Urinary bladder (tissue), 2 donors: ENCODE data around the gene MLNR. TPM values are rescaled to one million over a fixed set of nuclear protein-coding genes. Genes with fewer than 3 reads are reported as not detected.

Experiments used
- polyA plus RNA-seq: library from polyadenylated mRNA; stranded (reverse); fragments of 200-250 nt; gene quantifications from one replicate; pipeline ENCODE4 v1.2.3, GENCODE V29; 2013
- small RNA-seq: library from RNA; depleted of rRNA; stranded (forward); fragments of <200 nt; gene quantifications from one replicate; pipeline ENCODE3, GENCODE V24; 2014
- total RNA-seq: library from RNA; depleted of rRNA; stranded (reverse); fragments of >200 nt; gene quantifications from one replicate; pipeline ENCODE4 v1.2.3, GENCODE V29; 2014
- donor health status: healthy.

Gene MLNR
- total and polyA plus RNA-seq, 2 donors, result not detected

Small RNAs within 50 kb of the gene (small RNA-seq; reads per million reads assigned to genes)
- gene COX7CP1, result not detected

Other genes with a start within 250 kb of the MLNR start
- 109 TPM for gene FNDC3A, start 244.4 kb upstream of the MLNR start, total RNA-seq
- 25.4 TPM for gene FNDC3A, start 244.4 kb upstream of the MLNR start, polyA plus RNA-seq
- gene CDADC1, start 27.6 kb downstream of the MLNR start, total RNA-seq, result 6.6 TPM
- gene CDADC1, start 27.6 kb downstream of the MLNR start, polyA plus RNA-seq, result 7.2 TPM
- gene CAB39L, start 223.7 kb downstream of the MLNR start, total RNA-seq, result 38.7 TPM
- gene CAB39L, start 223.7 kb downstream of the MLNR start, polyA plus RNA-seq, result 39.3 TPM
- gene SETDB2, start 223.9 kb downstream of the MLNR start, total RNA-seq, result 26.1 TPM
- 5.9 TPM for gene SETDB2, start 223.9 kb downstream of the MLNR start, polyA plus RNA-seq